GM19455 (cell line): ENCODE measurements around the gene ZNF33A.
A peak's percentile ranks its signal among the peaks of the same experiment; 100 is the strongest.
"Not testable (repeated sequence)": the region's sequence is repeated elsewhere in the genome, so short reads cannot be mapped to it uniquely, and the experiment has no call there.

Experiments used
- ATAC-seq: cut with Tn5 transposase; IDR thresholded peaks from one replicate; pipeline ENCODE4 v1.9.1; 2021; ENCODE audit not compliant: unreplicated experiment

The ZNF33A gene

DNA sequence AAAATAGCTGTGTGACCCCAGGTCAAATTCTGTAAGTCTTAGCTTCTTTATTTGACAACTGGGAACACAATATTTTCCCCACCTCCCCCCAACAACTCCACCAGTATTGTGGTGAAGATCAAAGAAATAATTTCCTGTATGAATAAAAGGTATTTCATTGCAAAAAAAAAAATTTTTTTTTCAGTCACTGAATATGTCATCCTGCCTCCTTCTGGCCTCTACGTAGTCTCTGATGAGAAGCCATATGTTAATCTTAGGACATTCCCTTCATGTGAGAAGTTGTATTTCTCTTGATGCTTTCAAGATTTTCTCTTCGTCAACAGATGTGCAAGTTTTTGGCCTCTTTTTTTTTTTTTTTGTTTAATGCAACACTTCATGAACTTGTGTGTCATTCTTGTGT, 33.0 kb downstream of the ZNF33A start:
- no peak for ATAC-seq

- ATAC-seq, result no peak
Measured at GRCh38 chr10:38045129-38045528, 34.7 kb downstream of the ZNF33A start.

- ATAC-seq, result no peak
Measured at GRCh38 chr10:38047666-38048065, 37.2 kb downstream of the ZNF33A start.

- ATAC-seq, result no peak
Measured at GRCh38 chr10:38050212-38050611, 39.7 kb downstream of the ZNF33A start.

GRCh38 chr10:38054361-38054797, 43.9 kb downstream of the ZNF33A start:
- ATAC-seq, result no peak

GRCh38 chr10:38055274-38055894, 44.9 kb downstream of the ZNF33A start:
- ATAC-seq, result not testable (repeated sequence)

GRCh38 chr10:38069663-38070062, 59.2 kb downstream of the ZNF33A start:
- ATAC-seq, result not testable (repeated sequence)

GRCh38 chr10:38070501-38070900, 60.0 kb downstream of the ZNF33A start:
- no peak for ATAC-seq

GRCh38 chr10:38072552-38072951, 62.1 kb downstream of the ZNF33A start:
- ATAC-seq, result no peak

DNA sequence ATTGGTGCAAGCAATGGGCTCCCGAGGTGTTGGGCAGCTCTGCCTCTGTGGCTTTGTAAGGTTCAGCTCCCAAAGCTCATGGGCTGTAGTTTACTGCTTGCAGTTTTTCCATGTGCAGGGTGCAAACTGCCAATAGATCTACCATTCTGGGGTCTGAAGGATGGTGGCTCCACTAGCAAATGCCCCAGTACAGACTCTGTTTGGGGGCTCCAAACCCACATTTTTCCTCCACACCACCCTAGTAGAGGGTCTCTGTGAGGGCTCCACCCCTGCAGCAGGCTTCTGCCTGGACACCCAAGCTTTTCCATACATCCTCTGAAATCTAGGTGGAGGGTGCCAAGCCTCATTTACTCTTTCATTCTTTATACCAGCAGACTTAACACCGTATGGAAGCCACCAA, 66.2 kb downstream of the ZNF33A start:
- no peak for ATAC-seq

DNA sequence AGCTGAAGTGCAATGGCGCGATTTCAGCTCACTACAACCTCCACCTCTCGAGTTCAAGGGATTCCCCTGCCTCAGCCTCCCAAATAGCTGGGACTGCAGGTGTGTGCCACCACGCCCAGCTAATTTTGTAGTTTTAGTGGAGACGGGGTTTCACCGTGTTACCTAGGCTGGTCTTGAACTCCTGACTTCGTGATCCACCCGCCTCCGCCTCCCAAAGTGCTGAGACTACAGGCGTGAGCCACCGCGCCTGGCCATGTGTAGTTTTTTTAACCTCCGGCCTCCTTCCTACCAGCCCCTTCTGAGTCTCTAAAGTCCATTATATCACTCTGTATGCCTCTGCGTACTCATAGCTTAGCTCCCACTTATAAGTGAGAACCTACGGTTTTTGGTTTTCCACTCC, 82.8 kb downstream of the ZNF33A start:
- ATAC-seq, result not testable (repeated sequence)

GRCh38 chr10:38093816-38094157, 83.3 kb downstream of the ZNF33A start:
- peak; percentile 36 for ATAC-seq

DNA sequence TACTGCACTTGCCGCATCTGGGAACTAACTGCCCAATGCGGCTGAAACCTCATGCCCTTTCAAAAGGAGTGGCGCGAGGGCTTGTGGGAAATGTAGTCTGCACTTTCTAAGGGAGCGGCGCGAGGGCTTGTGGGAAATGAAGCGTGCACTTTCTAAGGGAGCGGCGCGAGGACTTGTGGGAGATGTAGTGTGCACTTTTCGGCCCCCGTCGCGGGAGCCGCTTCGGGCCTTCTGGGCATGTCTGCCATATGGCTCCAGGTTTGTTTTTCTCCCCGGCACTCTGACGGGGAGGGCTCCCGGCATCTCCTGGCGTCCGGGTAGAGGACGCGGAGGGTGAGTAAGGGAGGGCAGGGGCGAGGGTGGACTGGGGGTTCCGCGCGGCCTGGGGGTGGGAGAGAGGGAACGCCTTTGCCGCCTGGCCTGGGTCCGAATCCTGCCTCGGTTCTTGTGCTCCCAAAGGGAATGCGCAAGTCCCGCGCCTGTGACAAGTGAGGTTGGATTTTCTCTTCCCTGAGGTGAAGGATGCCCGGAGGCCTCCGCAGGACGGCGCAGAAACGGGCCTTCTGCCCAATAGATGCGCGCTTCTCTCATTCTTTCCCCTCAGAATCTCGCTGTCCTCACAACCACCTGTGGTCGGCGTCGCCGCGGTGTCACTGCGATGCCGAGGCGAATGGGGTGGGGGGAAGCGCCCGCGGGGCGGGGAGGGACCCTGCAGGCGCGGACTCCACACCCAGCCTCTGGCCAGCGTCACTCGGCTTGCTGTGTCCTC, 83.9 kb downstream of the ZNF33A start, which contains the start of gene ZNF37A:
Gene ZNF37A (plus strand): TSS at position 180 of the 769 bp plus-strand sequence. CDS start 2,281 bp downstream, outside the sequence.
- peak; percentile 98 for ATAC-seq

GRCh38 chr10:38094927-38095574, 84.6 kb downstream of the ZNF33A start:
- peak; percentile 2 for ATAC-seq

GRCh38 chr10:38102880-38103279, 92.4 kb downstream of the ZNF33A start:
- ATAC-seq, result no peak

DNA sequence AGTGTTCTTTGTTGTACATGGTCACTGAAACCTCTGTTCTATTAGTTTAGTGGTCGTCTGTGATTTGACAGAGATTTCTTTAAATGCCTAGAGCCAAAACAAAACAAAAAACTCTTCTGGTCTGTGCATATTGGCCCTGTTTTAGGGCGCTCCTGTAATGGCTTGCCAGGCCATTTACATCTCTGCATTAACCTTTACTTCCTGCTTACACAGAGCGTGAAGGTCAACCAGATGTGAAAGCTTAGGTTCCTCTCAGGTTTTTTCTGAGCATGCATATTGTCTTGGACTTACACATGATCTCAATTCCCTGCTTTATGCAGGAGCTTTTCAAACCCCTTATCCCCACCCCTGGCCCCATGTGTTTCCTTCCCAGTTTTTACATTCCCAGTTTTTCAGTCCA, 93.3 kb downstream of the ZNF33A start:
- no peak for ATAC-seq

- no peak for ATAC-seq
Measured at GRCh38 chr10:38112159-38112558, 101.7 kb downstream of the ZNF33A start.
